H1 (cell line): ENCODE measurements around the gene ZSCAN21. TPM values are rescaled to one million over a fixed set of nuclear protein-coding genes. Genes with fewer than 3 reads are reported as not detected.

Experiments
- CTCF ChIA-PET: fragments of 300-600 bp; sonication (Branson Sonifier 250); formaldehyde crosslinking; loops from one replicate; lab custom pipeline; 2021; ENCODE audit not compliant: partially characterized antibody; lab: Charles Lee
- POLR2A ChIA-PET: fragments of 300-600 bp; sonication (Branson Sonifier 250); formaldehyde crosslinking; loops from one replicate; lab custom pipeline; 2021; ENCODE audit warnings: inconsistent platforms; ENCODE audit not compliant: partially characterized antibody; lab: Charles Lee
- DNase-seq, 2 experiments: peaks; one replicate each; pipeline versions ENCODE4 v3.0.0 to v3.0.0-alpha.2; 2010 to 2022; ENCODE audit warnings: low spot score in 2 of 2, low read depth in 1 of 2, mixed read lengths in 1 of 2
- FAIRE-seq: peaks from 2 replicates; lab custom pipeline; 2011; peaks lifted over from hg19 to GRCh38; lab: Jason Lieb, UNC
- H2AFZ ChIP-seq: 2 replicates; pipeline ENCODE4 v1.8.1; 2012; ENCODE audit warnings: low read length, inconsistent platforms
- H2AK5ac ChIP-seq: 2 replicates; pipeline ENCODE4 v1.6.1; 2013; ENCODE audit warnings: low read depth, low read length
- H2BK120ac ChIP-seq: replicated peaks from 2 replicates; pipeline ENCODE3; 2013; ENCODE audit warnings: low read depth, low read length, inconsistent platforms
- H2BK12ac ChIP-seq: 2 replicates; pipeline ENCODE4 v1.6.1; 2013; ENCODE audit warnings: low read depth, low read length
- H2BK15ac ChIP-seq: 2 replicates; pipeline ENCODE4 v1.6.1; 2013; ENCODE audit warnings: low read length
- H2BK20ac ChIP-seq: 2 replicates; pipeline ENCODE4 v1.6.1; 2013; ENCODE audit warnings: low read length
- H2BK5ac ChIP-seq: 2 replicates; pipeline ENCODE4 v1.6.1; 2013; ENCODE audit warnings: low read depth, low read length
- H3K14ac ChIP-seq: 2 replicates; pipeline ENCODE4 v1.6.1; 2013; ENCODE audit warnings: inconsistent platforms; ENCODE audit not compliant: insufficient read length
- H3K18ac ChIP-seq: 2 replicates; pipeline ENCODE4 v1.6.1; 2013; ENCODE audit warnings: low read length; ENCODE audit errors: extremely low read depth
- H3K23ac ChIP-seq: 2 replicates; pipeline ENCODE4 v1.6.1; 2013; ENCODE audit warnings: inconsistent platforms; ENCODE audit not compliant: insufficient read length
- H3K23me2 ChIP-seq: 2 replicates; pipeline ENCODE4 v1.6.1; 2013; ENCODE audit warnings: low read depth, low read length
- H3K27ac ChIP-seq: 2 replicates; pipeline ENCODE4 v1.6.1; 2011; ENCODE audit warnings: low read depth, low read length, inconsistent platforms
- H3K27me3 ChIP-seq, 4 experiments: replicated peaks in 1 of 4; 1 replicate in 1 of 4; 2 replicates in 3 of 4; pipeline versions ENCODE4 v1.6.1 to v1.8.1; 2011 to 2013; ENCODE audit warnings: low read length in 3 of 4, mild to moderate bottlenecking in 3 of 4, inconsistent platforms in 2 of 4, mixed read lengths in 2 of 4, moderate library complexity in 1 of 4; ENCODE audit not compliant: control insufficient read depth in 3 of 4, insufficient read depth in 3 of 4; ENCODE audit errors: extremely low read depth in 1 of 4
- H3K36me3 ChIP-seq, 4 experiments: 2 replicates each; pipeline versions ENCODE4 v1.6.1 to v1.8.1; 2011 to 2013; ENCODE audit warnings: mild to moderate bottlenecking in 4 of 4, low read length in 3 of 4, moderate library complexity in 2 of 4, control low read depth in 1 of 4, inconsistent platforms in 1 of 4; ENCODE audit not compliant: insufficient read depth in 4 of 4, control insufficient read depth in 2 of 4
- H3K4ac ChIP-seq: replicated peaks from 2 replicates; pipeline ENCODE3; 2013; ENCODE audit warnings: low read length, low read depth, mixed read lengths, inconsistent platforms; ENCODE audit not compliant: insufficient read length
- H3K4me1 ChIP-seq, 4 experiments: replicated peaks in 1 of 4; 1 replicate in 1 of 4; 2 replicates in 3 of 4; pipeline versions ENCODE4 v1.6.1 to v1.8.1; 2011 to 2013; ENCODE audit warnings: low read length in 3 of 4, inconsistent platforms in 2 of 4, mixed read lengths in 1 of 4; ENCODE audit not compliant: insufficient read depth in 4 of 4, control insufficient read depth in 3 of 4
- H3K4me2 ChIP-seq, 2 experiments: 2 replicates each; pipeline versions ENCODE4 v1.6.1 to v1.8.1; 2011 to 2013; ENCODE audit warnings: low read depth in 2 of 2, low read length in 2 of 2, control low read depth in 1 of 2, inconsistent platforms in 1 of 2, mild to moderate bottlenecking in 1 of 2; ENCODE audit not compliant: insufficient read depth in 1 of 2
- H3K4me3 ChIP-seq, 4 experiments: fragments of 200-600, 300-600 bp in 1 of 4; sonication (generic), shearing (Covaris generic), sonication (Bioruptor Twin) in 1 of 4; 2 replicates each; pipeline versions ENCODE4 v1.5.1 to v1.8.1; 2011 to 2016; ENCODE audit warnings: low read length in 4 of 4, low read depth in 3 of 4, control low read depth in 2 of 4, inconsistent platforms in 2 of 4, mild to moderate bottlenecking in 2 of 4, mixed read lengths in 1 of 4, moderate library complexity in 1 of 4; ENCODE audit not compliant: insufficient read depth in 2 of 4; ENCODE audit errors: extremely low read depth in 1 of 4
- H3K56ac ChIP-seq: replicated peaks from 2 replicates; pipeline ENCODE3; 2013; ENCODE audit warnings: low read depth, mild to moderate bottlenecking, mixed read lengths, low read length, inconsistent platforms; ENCODE audit not compliant: insufficient read length
- H3K79me1 ChIP-seq: 2 replicates; pipeline ENCODE4 v1.6.1; 2013; ENCODE audit warnings: low read depth, low read length, control low read depth
- H3K79me2 ChIP-seq, 2 experiments: 2 replicates each; pipeline versions ENCODE4 v1.6.1 to v1.8.1; 2012 to 2013; ENCODE audit warnings: low read length in 2 of 2, mild to moderate bottlenecking in 2 of 2, inconsistent platforms in 1 of 2; ENCODE audit not compliant: insufficient read depth in 2 of 2, control insufficient read depth in 1 of 2
- H3K9ac ChIP-seq, 4 experiments: replicated peaks in 1 of 4; 1 replicate in 1 of 4; 2 replicates in 3 of 4; pipeline versions ENCODE4 v1.6.1 to v1.8.1; 2011 to 2013; ENCODE audit warnings: low read depth in 3 of 4, low read length in 3 of 4, control low read depth in 2 of 4, mild to moderate bottlenecking in 2 of 4, moderate library complexity in 2 of 4, inconsistent platforms in 1 of 4; ENCODE audit errors: extremely low read depth in 1 of 4
- H3K9me3 ChIP-seq, 2 experiments: 2 replicates each; pipeline versions ENCODE4 v1.6.1 to v1.8.1; 2012 to 2013; ENCODE audit warnings: mild to moderate bottlenecking in 2 of 2, moderate library complexity in 2 of 2, control low read depth in 1 of 2, inconsistent platforms in 1 of 2, low read depth in 1 of 2, low read length in 1 of 2, mixed read lengths in 1 of 2; ENCODE audit not compliant: insufficient read depth in 2 of 2
- H4K20me1 ChIP-seq, 2 experiments: replicated peaks in 1 of 2; 2 replicates each; pipeline versions ENCODE3 to v1.8.1; 2011 to 2013; ENCODE audit warnings: inconsistent platforms in 2 of 2, low read length in 2 of 2, mild to moderate bottlenecking in 1 of 2; ENCODE audit not compliant: insufficient read depth in 2 of 2, control insufficient read depth in 1 of 2
- H4K5ac ChIP-seq: 2 replicates; pipeline ENCODE4 v1.6.1; 2013; ENCODE audit warnings: low read length, low read depth, mixed read lengths, inconsistent platforms; ENCODE audit not compliant: insufficient read length
- H4K8ac ChIP-seq: 2 replicates; pipeline ENCODE4 v1.8.0; 2013; ENCODE audit warnings: mild to moderate bottlenecking, moderate library complexity, low read length, inconsistent platforms; ENCODE audit not compliant: insufficient read depth; ENCODE audit errors: extremely low read depth
- H4K91ac ChIP-seq: replicated peaks from 2 replicates; pipeline ENCODE3; 2013; ENCODE audit warnings: low read length, mixed read lengths, inconsistent platforms; ENCODE audit not compliant: insufficient read length
- CEBPB ChIP-seq: IDR thresholded peaks from 2 replicates; pipeline ENCODE4 v1.6.1; 2012; ENCODE audit warnings: low read depth, low read length
- CHD1 ChIP-seq: IDR thresholded peaks from 2 replicates; pipeline ENCODE4 v1.6.1; 2012; ENCODE audit warnings: low read depth, low read length, improper control_type of control experiment
- FOSL1 ChIP-seq: IDR thresholded peaks from 2 replicates; pipeline ENCODE4 v1.6.1; 2011; ENCODE audit warnings: mild to moderate bottlenecking, low read depth, low read length, moderate library complexity; ENCODE audit not compliant: insufficient read depth
- GABPA ChIP-seq: IDR thresholded peaks from 2 replicates; pipeline ENCODE4 v1.6.1; 2011; ENCODE audit warnings: mild to moderate bottlenecking, low read length, moderate library complexity, borderline replicate concordance; ENCODE audit not compliant: insufficient read depth
- JUN ChIP-seq: IDR thresholded peaks from 2 replicates; pipeline ENCODE4 v1.6.1; 2011; ENCODE audit warnings: low read depth, mild to moderate bottlenecking, improper control_type of control experiment, low read length
- SIX5 ChIP-seq: IDR thresholded peaks from 2 replicates; pipeline ENCODE4 v1.6.1; 2011; ENCODE audit warnings: mild to moderate bottlenecking, low read depth, low read length
- SP4 ChIP-seq: IDR thresholded peaks from 2 replicates; pipeline ENCODE4 v1.6.1; 2012; ENCODE audit warnings: low read length, inconsistent platforms
- TCF12 ChIP-seq: IDR thresholded peaks from 2 replicates; pipeline ENCODE4 v1.6.1; 2011; ENCODE audit warnings: low read depth, mild to moderate bottlenecking, low read length
- ZNF274 ChIP-seq: IDR thresholded peaks from 2 replicates; pipeline ENCODE4 v1.7.0; 2012; ENCODE audit warnings: low read length, borderline replicate concordance; ENCODE audit errors: extremely low read depth
- WGBS, 2 experiments: shearing (Covaris generic) in 1 of 2; methylation state at CpG; one replicate each; pipeline versions ENCODE4 v1.1.6 to v1.1.7; 2013 to 2015; ENCODE audit warnings: low lambda C conversion rate in 2 of 2, mixed read lengths in 2 of 2, inconsistent platforms in 1 of 2, low coverage in 1 of 2, missing lambda C conversion rate in 1 of 2; ENCODE audit not compliant: insufficient replicate concordance in 2 of 2, insufficient coverage in 1 of 2, insufficient read length in 1 of 2; ENCODE audit errors: extremely low coverage in 1 of 2, missing lambda C conversion rate in 1 of 2; 5-methylcytosine and 5-hydroxymethylcytosine counted together
- polyA plus RNA-seq, 7 experiments: library from polyadenylated mRNA; depleted of rRNA in 3 of 7; stranded (reverse) in 5 of 7; unstranded in 2 of 7; fragments of >200 nt in 5 of 7; fragments of 200-250 nt in 2 of 7; gene quantifications; 1 replicate in 5 of 7; 2 replicates in 1 of 7; 4 replicates in 1 of 7; pipeline versions ENCODE4 v1.2.1 to v1.2.3, GENCODE V29; 2011 to 2013; ENCODE audit warnings: missing spikeins in 2 of 7, mixed read lengths in 2 of 7
- total RNA-seq: library from RNA; stranded (reverse); fragmentation: NEBNext Ultra II Directional; extraction: Animal tissue kit (Norgen Biotek cat#: 25700); gene quantifications from 2 replicates; pipeline ENCODE4 v1.2.1, GENCODE V29; 2021

Gene ZSCAN21
- total and polyA plus RNA-seq, 2 of the 8 experiments (the other 6 are each of a cell fraction or from before 2014, with no cell fraction given), result 15.4 to 26.1 TPM

- TF ChIP-seq SIX5 (no peak), JUN (no peak), SP4 (no peak), ZNF274 (no peak), TCF12 (no peak), CHD1 (no peak), FOSL1 (no peak), CEBPB (no peak), GABPA (no peak)
- Histone ChIP-seq H3K18ac (no peak overlapping the region), H4K20me1 (peaks cover 0 to 2% of the 10 kb centered on the region in 2 experiments), H3K4ac (no peak overlapping the region), H3K9ac (no peak overlapping the region), H2BK12ac (no peak overlapping the region), H3K79me1 (peaks cover 2% of the 10 kb centered on the region; the same call in 1 of the 2 replicates), H4K5ac (no peak overlapping the region), H2BK15ac (no peak overlapping the region), H3K79me2 (peaks cover 0 to 28% of the 10 kb centered on the region in 2 experiments; a peak in 2 of 4 replicates), H3K27ac (no peak overlapping the region), H2BK20ac (no peak overlapping the region), H3K36me3 (peaks cover 11 to 52% (median 26%) of the 10 kb centered on the region in 4 experiments), H3K14ac (no peak overlapping the region), H2BK120ac (no peak overlapping the region), H3K4me2 (no peak overlapping the region), H3K23ac (no peak overlapping the region), H3K4me1 (no peaks in the 10 kb centered on the region), H2BK5ac (no peak overlapping the region), H4K91ac (no peak overlapping the region), H3K4me3 (no peak overlapping the region), H3K56ac (no peak overlapping the region), H3K9me3 (no peaks in the 10 kb centered on the region), H4K8ac (no peak overlapping the region), H3K27me3 (no peaks in the 10 kb centered on the region), H2AK5ac (no peak overlapping the region), H2AFZ (no peak overlapping the region), H3K23me2 (no peaks in the 10 kb centered on the region)
- DNase-seq (no peak), FAIRE-seq (no peak)
- POLR2A ChIA-PET, result interaction anchor here (0.9 to 1.0 kb wide), 2 partner anchors 9 to 12 kb away, joined by 3 read pairs; partner anchors contain the start of gene ZKSCAN1
- CTCF ChIA-PET, result no interaction called here
- 94% methylated on average over 12 of the region's 12 CpGs; no CpG with 5 or more reads in 1 of the 2 experiments for WGBS, 2 experiments
Measured at GRCh38 chr7:100024020-100024619, 25.5 kb upstream of the ZSCAN21 start.
